Right lobe of liver (tissue), 6 donors: Measurements from ENCODE around the gene TUBA1C. TPM values are rescaled to one million over a fixed set of nuclear protein-coding genes. Genes with fewer than 3 reads are reported as not detected.

Source experiments
- ATAC-seq, 4 donors: fragments of 200-7000 bp; cut with Tn5 transposase; one replicate each; pipeline ENCODE4 v1.9.1; 2020; ENCODE audit warnings: mild to moderate bottlenecking in 4 of 4, moderate library complexity in 4 of 4
- DNase-seq, 3 donors: peaks; one replicate each; pipeline ENCODE4 v3.0.0-alpha.2; 2020
- H3K27ac ChIP-seq, 3 donors: fragments of 200-600 bp; one replicate each; pipeline ENCODE4 v1.8.0; 2022
- H3K27me3 ChIP-seq, 2 donors: fragments of 200-600 bp; one replicate each; pipeline ENCODE4 v1.8.0; 2022
- H3K36me3 ChIP-seq, 4 donors: fragments of 200-600 bp; sonication (generic) in 1 of 4; one replicate each; pipeline versions ENCODE4 v1.5.1 to v1.8.0; 2017 to 2022; ENCODE audit warnings: control low read depth in 1 of 4
- H3K4me1 ChIP-seq, 4 donors: fragments of 200-600 bp; sonication (generic) in 1 of 4; one replicate each; pipeline versions ENCODE4 v1.5.1 to v1.8.0; 2017 to 2022; ENCODE audit warnings: control low read depth in 1 of 4
- H3K4me3 ChIP-seq, 3 donors: fragments of 200-600 bp; one replicate each; pipeline ENCODE4 v1.8.0; 2022
- H3K9me3 ChIP-seq, 4 donors: fragments of 200-600 bp; sonication (generic) in 1 of 4; one replicate each; pipeline versions ENCODE4 v1.5.1 to v1.8.0; 2017 to 2022; ENCODE audit warnings: control low read depth in 1 of 4
- POLR2A ChIP-seq: fragments of 450-650 bp; IDR thresholded peaks from one replicate; pipeline ENCODE4 v1.6.1; 2017; ENCODE audit warnings: antibody characterized with exemption, mild to moderate bottlenecking
- WGBS: methylation state at CpG from one replicate; pipeline ENCODE4 v1.1.6; 2018; ENCODE audit warnings: low coverage, low lambda C conversion rate; ENCODE audit not compliant: insufficient coverage; ENCODE audit errors: missing lambda C conversion rate; 5-methylcytosine and 5-hydroxymethylcytosine counted together
- intact Hi-C, 2 donors: fragments of 100-400 bp; cut with DNase I; formaldehyde crosslinking; loops; one replicate each; pipeline versions ENCODE4 v1.11.2 to v1.14.1; 2022
- total RNA-seq, 6 experiments: library from RNA; depleted of rRNA in 2 of 6; stranded (reverse); fragments of >200 nt in 2 of 6; fragmentation: NEBNext Ultra II Directional in 3 of 6; extraction: Animal tissue kit (Norgen Biotek cat#: 25700) in 3 of 6; gene quantifications; one replicate each; pipeline versions ENCODE4 v1.1.0 to v1.2.4, GENCODE V29; 2016 to 2023
- TF ChIP-seq, protein P1 (sequence below), 4 donors: fragments of 200-600 bp in 3 of 4; fragments of 450-650 bp in 1 of 4; IDR thresholded peaks; one replicate each; pipeline versions ENCODE4 v1.5.1 to v1.8.0; 2016 to 2022; ENCODE audit warnings: antibody characterized with exemption in 4 of 4, mild to moderate bottlenecking in 2 of 4
- donor health status: DM: no; HTN: yes; CAD: no.
- donor health status: DM: no; HTN: no; CAD: no.
- donor health status: DM: no; HTN: no; CAD: no.
- donor health status: DM: no; HTN: yes; CAD: no.
- donor health status: DM: no; HTN: yes; CAD: no.

Gene TUBA1C
- total RNA-seq, 6 experiments from 2014 or later = 40.6 to 224 (median 68.7) TPM

DNA sequence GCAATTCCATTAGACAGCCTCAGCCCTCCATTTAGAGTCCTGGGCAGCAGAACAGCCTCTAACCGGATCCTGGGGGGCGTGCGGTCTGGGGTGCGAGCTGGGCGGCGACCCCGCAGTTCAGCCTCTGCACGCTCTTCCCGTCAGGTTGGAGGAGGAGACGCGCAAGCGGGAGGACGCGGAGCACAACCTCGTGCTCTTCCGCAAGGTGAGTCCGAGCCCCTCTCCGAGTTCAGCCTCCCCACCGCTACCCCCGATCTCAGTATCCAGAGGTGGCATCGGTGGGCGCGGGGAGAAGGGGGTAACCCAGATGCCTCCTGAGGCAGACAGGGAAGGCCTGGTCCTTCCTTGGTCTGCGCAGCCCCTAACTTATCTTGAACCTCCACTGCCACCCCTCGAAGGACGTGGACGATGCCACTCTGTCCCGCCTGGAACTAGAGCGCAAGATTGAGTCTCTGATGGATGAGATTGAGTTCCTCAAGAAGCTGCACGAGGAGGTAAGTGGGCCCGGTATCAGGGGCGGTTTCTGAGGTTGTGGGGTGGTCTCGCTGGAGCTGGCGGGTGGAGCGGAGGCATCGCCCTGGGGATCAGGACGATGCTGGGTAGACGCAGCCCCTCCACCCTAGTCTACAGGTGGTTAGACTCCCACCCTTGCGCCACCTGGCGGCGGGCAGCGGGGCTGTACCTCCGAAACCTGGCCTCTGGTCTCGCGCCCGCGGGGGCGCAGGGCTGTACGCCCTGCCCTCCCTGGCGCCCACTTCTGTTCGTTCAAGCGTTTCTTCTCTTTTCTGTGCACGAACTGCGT is 31.4 kb downstream of the TUBA1C start:
- ATAC-seq (peak; percentile 49 to 72 (median 66)), DNase-seq (peak in 1 of 3 donors; percentile 55)
- no peak overlapping the region for H3K4me3 ChIP-seq
- peaks cover 14 to 25% of the 10 kb centered on the region in 2 donors for H3K27me3 ChIP-seq
- H3K4me1 ChIP-seq = no peaks in the 10 kb centered on the region
- TF ChIP-seq POLR2A = no peak
- TF ChIP-seq, protein P1, sequence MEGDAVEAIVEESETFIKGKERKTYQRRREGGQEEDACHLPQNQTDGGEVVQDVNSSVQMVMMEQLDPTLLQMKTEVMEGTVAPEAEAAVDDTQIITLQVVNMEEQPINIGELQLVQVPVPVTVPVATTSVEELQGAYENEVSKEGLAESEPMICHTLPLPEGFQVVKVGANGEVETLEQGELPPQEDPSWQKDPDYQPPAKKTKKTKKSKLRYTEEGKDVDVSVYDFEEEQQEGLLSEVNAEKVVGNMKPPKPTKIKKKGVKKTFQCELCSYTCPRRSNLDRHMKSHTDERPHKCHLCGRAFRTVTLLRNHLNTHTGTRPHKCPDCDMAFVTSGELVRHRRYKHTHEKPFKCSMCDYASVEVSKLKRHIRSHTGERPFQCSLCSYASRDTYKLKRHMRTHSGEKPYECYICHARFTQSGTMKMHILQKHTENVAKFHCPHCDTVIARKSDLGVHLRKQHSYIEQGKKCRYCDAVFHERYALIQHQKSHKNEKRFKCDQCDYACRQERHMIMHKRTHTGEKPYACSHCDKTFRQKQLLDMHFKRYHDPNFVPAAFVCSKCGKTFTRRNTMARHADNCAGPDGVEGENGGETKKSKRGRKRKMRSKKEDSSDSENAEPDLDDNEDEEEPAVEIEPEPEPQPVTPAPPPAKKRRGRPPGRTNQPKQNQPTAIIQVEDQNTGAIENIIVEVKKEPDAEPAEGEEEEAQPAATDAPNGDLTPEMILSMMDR (IDR thresholded peaks at IDR 0.05) = peak; percentile 50 to 75 (median 62)
- H3K36me3 ChIP-seq = no peaks in the 10 kb centered on the region
- WGBS = 31% methylated on average over 12 of the region's 54 CpGs
- no peaks in the 10 kb centered on the region for H3K9me3 ChIP-seq
- intact Hi-C loops = no loop called here
- H3K27ac ChIP-seq = no peak overlapping the region

DNA sequence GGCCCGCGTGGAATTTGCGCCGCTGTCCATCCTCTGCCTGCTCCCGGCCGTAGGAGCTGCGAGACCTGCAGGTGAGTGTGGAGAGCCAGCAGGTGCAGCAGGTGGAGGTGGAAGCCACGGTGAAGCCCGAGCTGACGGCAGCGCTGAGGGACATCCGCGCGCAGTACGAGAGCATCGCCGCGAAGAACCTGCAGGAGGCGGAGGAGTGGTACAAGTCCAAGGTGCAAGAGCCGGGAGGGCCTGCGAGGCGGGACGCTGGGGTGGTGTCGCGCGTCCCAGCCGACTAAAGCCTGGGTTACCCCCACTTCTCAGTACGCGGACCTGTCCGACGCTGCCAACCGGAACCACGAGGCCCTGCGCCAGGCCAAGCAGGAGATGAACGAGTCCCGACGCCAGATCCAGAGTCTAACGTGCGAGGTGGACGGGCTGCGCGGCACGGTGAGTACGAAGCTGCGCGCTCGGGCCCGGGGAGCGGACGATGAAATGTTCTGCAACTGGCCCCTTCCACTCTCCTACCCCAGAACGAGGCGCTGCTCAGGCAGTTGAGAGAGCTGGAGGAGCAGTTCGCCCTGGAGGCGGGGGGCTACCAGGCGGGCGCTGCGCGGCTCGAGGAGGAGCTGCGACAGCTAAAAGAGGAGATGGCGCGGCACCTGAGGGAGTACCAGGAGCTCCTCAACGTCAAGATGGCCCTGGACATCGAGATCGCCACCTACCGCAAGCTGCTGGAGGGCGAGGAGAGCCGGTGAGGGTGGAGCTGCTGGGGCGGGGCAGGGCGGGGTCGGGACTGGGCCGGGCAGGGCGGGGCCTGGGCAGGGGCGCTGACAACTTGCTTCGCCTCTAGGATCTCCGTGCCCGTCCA is 32.2 kb downstream of the TUBA1C start:
- DNase-seq (no peak), ATAC-seq (peak in 3 of 4 donors; percentile 17 to 58 (median 37))
- no peaks in the 10 kb centered on the region for H3K9me3 ChIP-seq
- H3K27me3 ChIP-seq = peaks cover 14 to 25% of the 10 kb centered on the region in 2 donors
- 4% methylated on average over 14 of the region's 77 CpGs for WGBS
- intact Hi-C loops = no loop called here
- H3K4me3 ChIP-seq = no peak overlapping the region
- no peaks in the 10 kb centered on the region for H3K4me1 ChIP-seq
- no peaks in the 10 kb centered on the region for H3K36me3 ChIP-seq
- TF ChIP-seq, protein P1 (IDR thresholded peaks at IDR 0.05) = no peak
- no peak for TF ChIP-seq POLR2A
- no peak overlapping the region for H3K27ac ChIP-seq

- intact Hi-C loops = no loop called here
- DNase-seq = no peak
- peaks cover 14 to 25% of the 10 kb centered on the region in 2 donors for H3K27me3 ChIP-seq
These were observed 32.8 kb downstream of the TUBA1C start for GRCh38 chr12:49297695-49298060.

GRCh38 chr12:49298160-49298559 is 33.3 kb downstream of the TUBA1C start:
- Histone ChIP-seq H3K27me3 (peaks cover 14 to 25% of the 10 kb centered on the region in 2 donors), H3K9me3 (no peaks in the 10 kb centered on the region), H3K36me3 (no peaks in the 10 kb centered on the region), H3K4me3 (no peak overlapping the region), H3K4me1 (no peaks in the 10 kb centered on the region), H3K27ac (no peak overlapping the region)
- no peak for TF ChIP-seq POLR2A
- TF ChIP-seq, protein P1 (IDR thresholded peaks at IDR 0.05) = peak in 3 of 4 donors; percentile 18 to 35 (median 25)
- intact Hi-C loops = no loop called here
- ATAC-seq (peak; percentile 34 to 59 (median 50)), DNase-seq (no peak)
- 42% methylated on average over 4 of the region's 6 CpGs for WGBS

More at GRCh38 chr12:49297695-49298060, 32.8 kb downstream of the TUBA1C start:
- ATAC-seq = no peak
- no peaks in the 10 kb centered on the region for H3K4me1 ChIP-seq
- no peaks in the 10 kb centered on the region for H3K9me3 ChIP-seq
- no peak for TF ChIP-seq POLR2A
- TF ChIP-seq, protein P1 (IDR thresholded peaks at IDR 0.05) = no peak
- H3K27ac ChIP-seq = no peak overlapping the region
- no peak overlapping the region for H3K4me3 ChIP-seq
- H3K36me3 ChIP-seq = no peaks in the 10 kb centered on the region
- 18% methylated on average over 6 of the region's 8 CpGs for WGBS
